GM13977 (cell line): ENCODE results near the gene CACNA1C.

Experiments
- DNase-seq: peaks from one replicate; pipeline ENCODE4 v3.0.0; 2012; ENCODE audit warnings: low spot score
- in situ Hi-C: fragments of 300-500 bp; cut with MboI; formaldehyde crosslinking; loops from one replicate; pipeline ENCODE4 v1.12.0; 2022; ENCODE audit warnings: low sequenced_read_pairs, low pct_unique_long_range_greater_than_20kb, mixed read lengths, inconsistent platforms; ENCODE audit not compliant: unreplicated experiment
- TF ChIP-seq, protein P1 (sequence below): IDR thresholded peaks from 2 replicates; pipeline ENCODE4 v1.5.1; 2012; ENCODE audit warnings: mild to moderate bottlenecking, control low read depth; ENCODE audit not compliant: insufficient read depth; ENCODE audit errors: extremely low read depth, missing control alignments

The CACNA1C gene

GRCh38 chr12:2246358-2246757 lies 193.6 kb downstream of the CACNA1C start:
- TF ChIP-seq, protein P1, sequence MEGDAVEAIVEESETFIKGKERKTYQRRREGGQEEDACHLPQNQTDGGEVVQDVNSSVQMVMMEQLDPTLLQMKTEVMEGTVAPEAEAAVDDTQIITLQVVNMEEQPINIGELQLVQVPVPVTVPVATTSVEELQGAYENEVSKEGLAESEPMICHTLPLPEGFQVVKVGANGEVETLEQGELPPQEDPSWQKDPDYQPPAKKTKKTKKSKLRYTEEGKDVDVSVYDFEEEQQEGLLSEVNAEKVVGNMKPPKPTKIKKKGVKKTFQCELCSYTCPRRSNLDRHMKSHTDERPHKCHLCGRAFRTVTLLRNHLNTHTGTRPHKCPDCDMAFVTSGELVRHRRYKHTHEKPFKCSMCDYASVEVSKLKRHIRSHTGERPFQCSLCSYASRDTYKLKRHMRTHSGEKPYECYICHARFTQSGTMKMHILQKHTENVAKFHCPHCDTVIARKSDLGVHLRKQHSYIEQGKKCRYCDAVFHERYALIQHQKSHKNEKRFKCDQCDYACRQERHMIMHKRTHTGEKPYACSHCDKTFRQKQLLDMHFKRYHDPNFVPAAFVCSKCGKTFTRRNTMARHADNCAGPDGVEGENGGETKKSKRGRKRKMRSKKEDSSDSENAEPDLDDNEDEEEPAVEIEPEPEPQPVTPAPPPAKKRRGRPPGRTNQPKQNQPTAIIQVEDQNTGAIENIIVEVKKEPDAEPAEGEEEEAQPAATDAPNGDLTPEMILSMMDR: no peak
- in situ Hi-C loops: no loop called here

DNA sequence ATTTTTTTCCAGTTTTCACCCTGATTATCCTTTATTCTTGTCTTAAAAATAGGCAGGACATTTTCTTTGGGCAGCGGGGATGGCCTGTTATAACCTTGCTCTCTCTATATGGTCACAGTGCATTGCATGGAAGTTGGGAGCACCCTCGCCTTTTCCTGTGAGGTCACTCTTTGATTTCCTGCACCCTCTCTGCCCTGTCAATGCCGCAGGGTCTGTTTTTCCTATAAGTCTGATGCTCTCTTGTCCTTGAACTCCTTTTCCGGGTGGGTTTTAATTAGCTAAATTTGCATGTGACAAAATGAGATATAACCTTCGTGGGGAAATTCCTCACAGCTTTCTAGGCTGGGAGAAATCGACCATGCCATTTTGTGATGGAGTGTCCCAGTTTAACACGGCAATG lies 194.3 kb downstream of the CACNA1C start:
- TF ChIP-seq, protein P1: no peak
- in situ Hi-C loops: no loop called here
- DNase-seq: no peak

More at GRCh38 chr12:2246358-2246757, 193.6 kb downstream of the CACNA1C start:
- no peak for DNase-seq

DNA sequence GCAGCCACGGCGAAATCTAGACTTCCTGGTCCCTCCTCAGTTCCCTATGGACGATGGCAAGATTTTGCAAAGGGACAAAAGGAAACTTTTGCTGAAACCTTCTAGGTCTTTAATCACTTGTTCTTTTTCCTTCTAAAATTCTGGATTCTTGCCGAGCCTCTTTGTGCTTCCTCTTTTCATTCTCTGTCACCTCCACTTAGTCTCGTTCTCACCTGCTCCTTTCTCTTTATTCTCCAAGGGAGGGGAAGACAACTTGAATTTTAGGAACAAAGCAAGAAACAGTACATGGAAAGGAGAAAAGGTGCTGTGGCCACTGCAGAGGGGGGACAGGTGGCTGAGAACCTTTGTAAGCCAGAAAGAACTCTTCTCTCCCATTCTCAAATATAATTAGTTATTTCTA lies 194.8 kb downstream of the CACNA1C start:
- TF ChIP-seq, protein P1: no peak
- in situ Hi-C loops: no loop called here
- no peak for DNase-seq

DNA sequence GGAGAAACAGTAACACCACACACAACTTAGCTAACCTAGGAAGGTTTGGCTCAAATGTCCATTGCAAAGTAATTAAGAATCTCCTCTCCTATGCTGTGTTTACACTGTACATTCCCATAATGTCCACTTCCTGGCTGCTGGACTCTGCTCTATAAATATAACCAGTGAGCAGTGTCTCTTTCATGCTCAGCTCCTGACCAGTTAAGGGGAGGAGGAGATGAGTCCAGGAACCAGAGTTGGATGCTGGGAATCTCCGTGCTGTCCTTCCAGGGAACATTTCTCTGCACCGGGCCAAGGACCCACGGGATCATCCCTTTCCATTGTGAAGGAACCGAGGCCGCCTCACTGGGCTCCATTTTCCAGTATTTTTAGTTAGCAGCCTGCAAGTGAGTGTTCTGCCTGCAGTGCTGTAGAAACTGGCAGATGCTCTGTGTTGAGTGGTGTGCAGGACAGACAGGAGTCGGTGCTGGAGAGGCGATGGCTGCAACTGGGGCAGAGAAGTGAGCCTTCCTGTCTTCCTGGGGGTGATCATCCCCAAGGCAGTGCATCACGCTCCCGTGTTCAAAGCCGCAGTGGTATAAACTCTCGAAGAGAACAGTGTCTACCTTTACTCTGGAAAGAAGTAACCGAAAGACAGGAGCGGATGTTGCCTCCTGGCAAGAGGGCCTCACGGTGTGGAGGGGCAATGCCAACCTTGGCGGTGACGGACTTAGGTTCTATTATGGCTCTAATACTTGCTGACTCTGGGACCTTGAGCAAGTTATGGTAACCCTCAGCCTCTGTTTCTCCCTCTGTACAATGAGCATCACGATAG lies 195.5 kb downstream of the CACNA1C start:
- TF ChIP-seq, protein P1: no peak
- DNase-seq: no peak
- in situ Hi-C loops: no loop called here

DNA sequence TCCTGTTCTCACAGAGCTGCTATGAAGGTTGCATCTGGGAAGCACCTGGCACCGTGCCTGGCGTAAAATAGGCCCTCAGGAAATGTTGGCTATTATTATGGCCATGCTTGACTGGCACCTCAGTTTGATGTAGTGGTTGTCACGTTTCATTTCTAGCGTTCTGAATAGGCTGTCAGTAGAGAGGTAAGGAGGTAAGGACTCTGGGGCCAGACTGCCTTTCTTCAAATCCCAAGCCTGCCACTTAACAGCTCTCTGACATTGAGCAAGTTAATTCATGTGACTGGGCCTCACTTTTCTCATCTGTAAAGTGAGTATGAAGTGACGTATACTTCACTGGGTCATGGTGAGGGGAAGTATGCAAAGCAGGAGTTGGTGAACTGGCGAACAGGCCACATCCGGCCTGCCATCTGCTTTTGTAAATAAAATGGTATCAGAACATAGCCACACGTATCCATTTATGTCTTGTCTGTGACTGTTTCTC lies 196.2 kb downstream of the CACNA1C start:
- DNase-seq: peak; percentile 75
- in situ Hi-C loops: no loop called here
- TF ChIP-seq, protein P1: no peak

DNA sequence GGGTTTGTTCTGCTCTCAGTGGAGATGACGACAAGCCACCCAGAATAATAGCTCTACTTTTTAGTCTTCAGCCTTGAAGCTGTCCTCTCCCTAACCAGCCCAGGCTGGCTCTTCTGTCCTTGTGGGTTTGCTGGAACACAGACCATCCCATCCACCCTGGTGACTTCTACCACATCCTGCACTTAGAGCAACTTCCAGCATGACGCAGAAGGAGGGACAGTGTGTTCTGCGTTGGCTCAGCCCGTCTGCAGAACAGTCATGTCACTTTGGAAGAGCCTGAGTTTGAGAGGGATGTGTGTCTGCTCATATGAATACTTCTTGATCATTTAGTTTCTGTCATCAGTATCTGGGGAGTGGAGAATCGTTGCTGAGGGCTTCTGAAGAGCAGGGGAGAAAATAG lies 198.0 kb downstream of the CACNA1C start:
- TF ChIP-seq, protein P1: no peak
- in situ Hi-C loops: no loop called here
- DNase-seq: no peak
